ENCODE data around the gene RRAS2. TPM values are rescaled to one million over a fixed set of nuclear protein-coding genes. Genes with fewer than 3 reads are reported as not detected.
A peak's percentile ranks its signal among the peaks of the same experiment; 100 is the strongest.

RRAS2 gene
- polyA plus RNA-seq, 3 donors: 0.19 to 0.31 TPM; not detected in 1

DNA sequence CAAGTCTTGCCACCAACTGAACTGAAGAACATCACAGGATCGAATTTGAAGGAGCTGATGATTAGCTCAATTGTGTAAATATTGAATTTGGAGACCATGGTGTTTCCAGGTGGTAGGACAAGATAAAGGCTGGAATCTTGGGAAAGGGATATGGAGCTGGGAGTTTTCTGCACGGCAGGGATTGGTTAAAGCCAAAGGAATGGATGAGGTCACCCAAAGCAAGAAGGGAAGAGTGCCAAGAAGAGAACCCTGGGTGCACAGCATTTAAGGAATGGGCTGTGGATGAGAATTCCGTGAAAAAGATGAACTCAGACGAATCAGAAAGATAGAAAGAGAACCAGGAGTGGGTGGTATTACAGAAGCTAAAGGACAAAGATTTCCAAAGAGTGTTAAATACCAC, 29.4 kb upstream of the RRAS2 start:
- Mint-ChIP-seq H3K9me3 (peaks cover 0 to 3% (median 0%) of the 10 kb centered on the region in 7 donors), H3K4me3 (no peak overlapping the region)
- intact Hi-C loops (cut with micrococcal nuclease): no loop called here

DNA sequence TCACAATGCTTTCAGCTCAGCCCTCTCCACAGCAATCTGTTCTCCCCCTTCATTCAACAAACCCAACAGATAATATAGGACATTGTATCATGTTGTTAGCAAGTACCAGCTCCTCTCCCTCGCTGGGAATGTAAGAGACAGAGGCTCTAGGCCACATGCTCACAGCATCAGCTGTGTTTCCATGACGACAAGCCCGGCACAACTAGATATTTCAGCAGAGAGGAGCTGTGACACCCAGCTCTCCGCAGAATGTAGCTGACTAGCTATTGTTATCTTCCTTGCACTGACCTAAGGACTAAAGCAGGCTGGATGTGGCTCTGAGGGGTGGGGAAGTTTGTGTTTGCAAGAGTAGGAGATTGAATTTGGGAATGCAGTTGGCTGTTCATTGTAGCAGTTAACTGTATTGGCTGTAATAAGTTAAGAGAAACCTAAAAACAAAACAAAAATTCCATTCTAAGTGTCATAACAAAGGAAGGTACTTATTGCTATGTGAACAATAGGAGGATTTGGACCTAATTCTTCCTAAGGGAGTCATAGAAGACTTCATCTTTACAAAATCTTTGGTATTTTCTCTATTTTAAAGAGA, 28.0 kb upstream of the RRAS2 start:
- H3K4me1 ChIP-seq (ENCODE audit: control insufficient read depth in 1 of 2, insufficient read depth in 2 of 2, low read length in 2 of 2): no peaks in the 10 kb centered on the region
- Mint-ChIP-seq H3K4me1 (no peaks in the 10 kb centered on the region), H3K36me3 (no peaks in the 10 kb centered on the region), H3K9me3 (peaks cover 0 to 9% (median 1%) of the 10 kb centered on the region in 7 donors), H3K27me3 (ENCODE audit: low read depth in 3 of 3) (peaks cover 16 to 17% (median 16%) of the 10 kb centered on the region in 3 donors), H3K4me3 (no peak overlapping the region), H3K27ac (peak overlapping the region in 1 of 7 donors; percentile 21)
- H3K27ac ChIP-seq (ENCODE audit: low read depth in 1 of 2, low read length in 2 of 2): no peak overlapping the region
- no peak overlapping the region for H2AFZ ChIP-seq (ENCODE audit: insufficient read depth, low read depth, low read length, poor library complexity, severe bottlenecking)
- H3K4me3 ChIP-seq (replicated peaks in 1 of 3; ENCODE audit: low read depth in 2 of 3, low read length in 3 of 3): no peak overlapping the region
- intact Hi-C loops (cut with micrococcal nuclease): no loop called here
- no CpG with 5 or more reads among the region's 4 CpGs for WGBS (ENCODE audit: insufficient coverage)
- no peak for DNase-seq
- no peak for TF ChIP-seq CTCF (IDR thresholded peaks at IDR 0.05)
- no peaks in the 10 kb centered on the region for H3K9me3 ChIP-seq (replicated peaks in 1 of 2; ENCODE audit: control insufficient read depth in 1 of 2, insufficient read depth in 1 of 2, low read length in 2 of 2)
- H3K79me2 ChIP-seq (ENCODE audit: insufficient read depth, low read length): no peaks in the 10 kb centered on the region
- no peaks in the 10 kb centered on the region for H4K20me1 ChIP-seq (ENCODE audit: insufficient read depth, low read length)
- H3K27me3 ChIP-seq (ENCODE audit: control insufficient read depth in 2 of 2, insufficient read depth in 2 of 2, low read length in 2 of 2): peaks cover 10% of the 10 kb centered on the region in 2 donors
- no peak overlapping the region for H3K4me2 ChIP-seq (replicated peaks; ENCODE audit: extremely low read depth, low read length, poor library complexity, severe bottlenecking)
- H3K36me3 ChIP-seq (replicated peaks in 1 of 2; ENCODE audit: control insufficient read depth in 1 of 2, insufficient read depth in 2 of 2, low read length in 2 of 2): no peaks in the 10 kb centered on the region
- no peak overlapping the region for H3K9ac ChIP-seq (ENCODE audit: insufficient read depth, low read length, poor library complexity, severe bottlenecking)

More for the DNA sequence above, 29.4 kb upstream of the RRAS2 start:
- Histone ChIP-seq H3K4me2 (replicated peaks; ENCODE audit: extremely low read depth, low read length, poor library complexity, severe bottlenecking) (no peak overlapping the region), H3K9ac (ENCODE audit: insufficient read depth, low read length, poor library complexity, severe bottlenecking) (no peak overlapping the region), H3K27me3 (ENCODE audit: control insufficient read depth in 2 of 2, insufficient read depth in 2 of 2, low read length in 2 of 2) (no peaks in the 10 kb centered on the region), H3K79me2 (ENCODE audit: insufficient read depth, low read length) (no peaks in the 10 kb centered on the region), H3K4me3 (replicated peaks in 1 of 3; ENCODE audit: low read depth in 2 of 3, low read length in 3 of 3) (no peak overlapping the region), H3K36me3 (replicated peaks in 1 of 2; ENCODE audit: control insufficient read depth in 1 of 2, insufficient read depth in 2 of 2, low read length in 2 of 2) (no peaks in the 10 kb centered on the region), H3K4me1 (ENCODE audit: control insufficient read depth in 1 of 2, insufficient read depth in 2 of 2, low read length in 2 of 2) (no peaks in the 10 kb centered on the region), H3K9me3 (replicated peaks in 1 of 2; ENCODE audit: control insufficient read depth in 1 of 2, insufficient read depth in 1 of 2, low read length in 2 of 2) (no peaks in the 10 kb centered on the region), H3K27ac (ENCODE audit: low read depth in 1 of 2, low read length in 2 of 2) (no peak overlapping the region), H2AFZ (ENCODE audit: insufficient read depth, low read depth, low read length, poor library complexity, severe bottlenecking) (no peak overlapping the region), H4K20me1 (ENCODE audit: insufficient read depth, low read length) (no peaks in the 10 kb centered on the region)
- Mint-ChIP-seq H3K27ac (no peak overlapping the region), H3K36me3 (no peaks in the 10 kb centered on the region), H3K4me1 (no peaks in the 10 kb centered on the region), H3K27me3 (ENCODE audit: low read depth in 3 of 3) (peaks cover 3 to 6% (median 6%) of the 10 kb centered on the region in 3 donors)
- 93% methylated on average over 3 of the region's 4 CpGs for WGBS (ENCODE audit: insufficient coverage)
- no peak for TF ChIP-seq CTCF (IDR thresholded peaks at IDR 0.05)
- DNase-seq: no peak

All from CD14-positive monocyte (primary cell).